NCI-H1105 (cell line): ENCODE results near the gene GDPD1.
A peak's percentile ranks its signal among the peaks of the same experiment; 100 is the strongest.
"Not testable (repeated sequence)": the region's sequence is repeated elsewhere in the genome, so short reads cannot be mapped to it uniquely, and the experiment has no call there.

Source experiments
- DNase-seq: peaks from one replicate; lab custom pipeline; 2025; lab: John Stamatoyannopoulos, UW

The GDPD1 gene

GRCh38 chr17:59244081-59244480 is 23.8 kb downstream of the GDPD1 start:
- DNase-seq: no peak

GRCh38 chr17:59254742-59255141 is 34.4 kb downstream of the GDPD1 start:
- no peak for DNase-seq

- DNase-seq: no peak
Measured at GRCh38 chr17:59257101-59257500, 36.8 kb downstream of the GDPD1 start.

GRCh38 chr17:59260722-59261121 is 40.4 kb downstream of the GDPD1 start:
- DNase-seq: no peak

GRCh38 chr17:59266745-59267144 is 46.4 kb downstream of the GDPD1 start:
- no peak for DNase-seq

GRCh38 chr17:59267776-59268175 is 47.5 kb downstream of the GDPD1 start:
- no peak for DNase-seq

- DNase-seq: no peak
Measured at GRCh38 chr17:59275618-59276017, 55.3 kb downstream of the GDPD1 start.

- DNase-seq: no peak
Measured at GRCh38 chr17:59277031-59277430, 56.7 kb downstream of the GDPD1 start.

GRCh38 chr17:59278406-59278805 is 58.1 kb downstream of the GDPD1 start:
- no peak for DNase-seq

GRCh38 chr17:59284317-59284716 is 64.0 kb downstream of the GDPD1 start:
- DNase-seq: no peak

GRCh38 chr17:59287452-59287851 is 67.1 kb downstream of the GDPD1 start:
- no peak for DNase-seq

- DNase-seq: no peak
Measured at GRCh38 chr17:59287891-59288290, 67.6 kb downstream of the GDPD1 start.

- DNase-seq: no peak
Measured at GRCh38 chr17:59289981-59290301, 69.6 kb downstream of the GDPD1 start.

GRCh38 chr17:59290302-59290998 is 70.1 kb downstream of the GDPD1 start:
- not testable (repeated sequence) for DNase-seq

GRCh38 chr17:59292174-59292523 is 71.8 kb downstream of the GDPD1 start:
- DNase-seq: no peak

GRCh38 chr17:59296190-59296589 is 75.9 kb downstream of the GDPD1 start:
- no peak for DNase-seq

GRCh38 chr17:59298521-59298920 is 78.2 kb downstream of the GDPD1 start:
- DNase-seq: no peak

GRCh38 chr17:59299400-59300092 is 79.2 kb downstream of the GDPD1 start:
- no peak for DNase-seq

- DNase-seq: no peak
Measured at GRCh38 chr17:59300941-59301340, 80.6 kb downstream of the GDPD1 start.

- DNase-seq: no peak
Measured at GRCh38 chr17:59304811-59305210, 84.5 kb downstream of the GDPD1 start.

- DNase-seq: no peak
Measured at GRCh38 chr17:59310263-59310920, 90.1 kb downstream of the GDPD1 start.

- DNase-seq: peak; percentile 67
Measured at GRCh38 chr17:59311051-59311468, 90.7 kb downstream of the GDPD1 start.

- not testable (repeated sequence) for DNase-seq
Measured at GRCh38 chr17:59311521-59311920, 91.2 kb downstream of the GDPD1 start.
